ENCODE results near the gene FARP2.

FARP2 gene

DNA sequence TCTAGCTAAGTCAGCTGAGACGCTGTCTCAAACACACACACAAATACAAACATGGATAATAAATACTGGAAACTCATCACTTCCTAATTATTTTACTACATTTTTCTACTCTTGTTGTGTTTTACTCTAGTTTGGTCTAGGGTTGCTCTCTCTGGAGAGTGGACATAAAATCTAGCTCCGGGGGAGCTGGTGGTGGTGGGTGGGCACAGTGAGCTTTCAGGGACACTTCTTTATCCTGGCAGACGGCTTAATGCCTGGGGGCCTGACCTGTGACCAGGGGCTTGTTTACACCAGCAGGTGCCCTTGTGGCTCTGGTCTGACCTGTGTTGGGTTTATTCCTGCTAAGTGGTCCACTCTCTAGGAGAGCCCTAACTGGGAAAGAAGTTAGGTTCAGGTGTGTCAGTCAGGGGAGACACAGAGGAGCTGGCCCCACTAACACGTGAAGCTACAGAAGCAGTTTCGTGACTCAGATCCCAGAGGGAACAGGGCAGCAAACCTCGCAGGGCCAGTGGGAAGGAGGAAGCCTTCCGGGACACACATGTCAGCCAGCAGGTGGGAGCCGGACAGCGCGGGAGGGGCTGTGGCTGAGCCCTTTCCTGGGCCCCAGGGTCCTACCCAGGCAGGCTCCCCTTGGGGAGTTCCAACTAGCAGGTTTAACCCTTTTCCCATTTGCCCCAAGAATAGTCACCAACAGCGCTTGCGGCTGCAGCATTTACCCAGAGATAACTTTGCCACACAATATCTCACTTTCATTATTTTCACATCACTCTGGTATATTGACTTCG is 180.0 kb downstream of the FARP2 start:
- DNase-seq = no peak

DNA sequence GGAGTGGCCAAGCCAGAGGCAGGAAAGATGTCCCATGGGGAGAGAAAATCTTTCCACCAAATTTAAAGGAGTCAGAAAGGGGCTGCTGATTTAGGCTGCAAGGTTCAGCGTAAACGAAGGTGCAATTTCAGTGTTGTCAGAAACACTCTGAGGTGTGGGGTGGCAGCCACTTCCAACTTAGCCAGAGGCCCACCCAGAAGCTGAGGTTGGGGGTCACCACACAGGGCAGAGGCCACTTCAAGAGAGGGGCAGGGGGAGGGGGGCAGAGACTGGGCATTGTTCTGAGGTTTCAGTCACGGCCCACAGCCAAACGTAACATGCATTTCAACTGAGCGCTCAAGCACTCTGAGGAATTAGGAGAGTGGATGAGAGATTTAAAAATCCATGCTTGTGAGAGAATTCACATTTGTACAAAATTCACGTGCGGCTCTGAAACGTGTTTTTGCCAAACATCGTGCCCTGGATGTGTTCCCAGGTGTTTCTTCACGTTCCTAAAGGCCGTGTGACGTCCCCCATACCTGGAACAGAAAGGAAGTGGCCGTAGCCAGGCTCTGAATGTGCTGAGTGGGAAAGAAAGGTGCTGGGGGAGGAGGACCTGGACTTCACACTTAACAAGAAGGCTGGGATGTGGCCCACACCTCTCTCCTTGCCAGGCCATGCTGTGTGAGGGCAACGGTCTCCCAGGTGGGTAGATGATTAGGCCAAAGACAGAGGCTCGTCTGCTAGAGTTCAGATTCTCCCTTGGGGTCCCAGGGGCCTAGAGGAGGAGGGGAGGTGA is 182.9 kb downstream of the FARP2 start:
- DNase-seq = no peak

DNA sequence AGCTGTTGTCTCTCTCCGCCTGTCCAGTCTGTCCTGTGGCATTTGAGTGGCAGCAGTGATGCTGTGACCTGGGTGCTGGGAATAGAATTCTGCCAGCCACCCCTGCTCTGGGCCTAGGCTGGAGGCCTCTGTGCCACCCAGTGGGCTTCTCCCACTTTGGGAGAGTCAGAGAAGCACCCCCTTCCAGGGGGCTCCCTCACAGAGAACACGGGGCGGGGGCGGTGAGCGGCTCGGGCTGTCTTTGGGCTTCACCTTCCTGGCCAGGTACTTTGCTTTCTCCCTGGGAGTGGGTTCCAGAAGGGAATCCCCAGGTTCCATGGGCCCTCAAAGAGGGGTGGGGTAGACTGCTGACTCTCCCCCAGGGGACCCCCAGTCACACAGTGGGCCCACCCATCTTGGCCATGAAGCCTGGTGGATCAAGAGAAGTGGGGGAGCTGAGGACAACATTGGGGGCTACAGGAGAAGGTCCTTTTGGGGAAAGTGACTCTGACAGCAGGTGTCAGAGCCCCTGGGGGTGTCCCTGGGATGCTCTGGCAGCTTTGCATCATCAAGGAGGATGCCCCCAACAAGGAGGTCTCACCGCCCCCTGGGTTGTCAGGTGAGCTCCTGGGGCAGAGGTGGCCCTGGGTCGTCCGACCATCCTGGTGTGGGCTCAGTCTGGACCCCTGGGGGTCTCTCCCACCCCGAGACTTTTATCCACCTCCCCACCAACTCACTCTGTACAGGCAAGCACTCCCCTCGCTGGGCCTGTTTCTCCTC is 183.7 kb downstream of the FARP2 start:
- DNase-seq = no peak

DNA sequence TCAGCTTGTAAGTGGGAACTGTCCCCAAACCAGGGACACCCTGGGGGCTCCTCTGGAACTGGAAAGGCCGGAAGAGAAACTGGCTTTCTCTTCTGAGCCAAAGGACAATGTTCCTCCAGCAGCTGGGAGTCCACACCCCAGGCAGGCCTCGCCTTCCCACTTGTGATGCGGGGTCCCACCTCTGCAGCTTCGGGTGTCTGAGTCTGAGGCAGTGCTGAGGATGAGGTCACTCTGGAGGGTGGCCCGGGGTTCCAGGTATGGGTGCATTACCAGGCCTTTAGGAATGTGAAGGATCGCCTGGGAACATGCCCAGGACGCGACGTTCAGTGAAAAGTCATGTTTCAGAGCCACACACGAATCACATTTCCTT is 184.3 kb downstream of the FARP2 start:
- DNase-seq = no peak

GRCh38 chr2:241540771-241541561 is 184.9 kb downstream of the FARP2 start:
- DNase-seq = peak; percentile 45 to 62

- no peak for DNase-seq
These were observed 185.6 kb downstream of the FARP2 start for GRCh38 chr2:241541564-241542277.

GRCh38 chr2:241542278-241542605 is 186.2 kb downstream of the FARP2 start:
- no peak for DNase-seq

Measured in SHP77 (cell line).